Measurements from ENCODE around the gene ABI2.
"Not testable (repeated sequence)": the region's sequence is repeated elsewhere in the genome, so short reads cannot be mapped to it uniquely, and the experiment has no call there.

ABI2 gene

DNA sequence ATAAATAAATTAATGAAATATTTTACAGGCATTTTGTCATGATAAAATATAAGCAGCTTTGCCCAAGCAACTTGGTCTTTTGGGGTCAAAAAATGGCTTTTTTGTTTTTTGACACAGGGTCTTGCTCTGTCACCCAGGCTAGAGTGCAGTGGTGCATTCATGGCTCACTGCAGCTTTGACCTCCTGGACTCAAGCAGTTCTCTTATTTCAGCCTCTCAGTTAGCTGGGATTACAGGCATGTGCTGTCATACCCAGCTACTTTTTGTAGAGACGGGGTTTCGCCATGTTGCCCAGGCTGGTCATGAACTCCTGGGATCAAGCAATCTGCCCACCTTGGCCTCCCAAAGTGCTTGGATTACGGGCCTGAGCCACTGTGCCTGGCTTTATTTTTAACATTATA lies 51.0 kb downstream of the ABI2 start:
- H3K36me3 ChIP-seq (ENCODE audit: control insufficient read depth, insufficient read depth, low read length) = no peaks in the 10 kb centered on the region

DNA sequence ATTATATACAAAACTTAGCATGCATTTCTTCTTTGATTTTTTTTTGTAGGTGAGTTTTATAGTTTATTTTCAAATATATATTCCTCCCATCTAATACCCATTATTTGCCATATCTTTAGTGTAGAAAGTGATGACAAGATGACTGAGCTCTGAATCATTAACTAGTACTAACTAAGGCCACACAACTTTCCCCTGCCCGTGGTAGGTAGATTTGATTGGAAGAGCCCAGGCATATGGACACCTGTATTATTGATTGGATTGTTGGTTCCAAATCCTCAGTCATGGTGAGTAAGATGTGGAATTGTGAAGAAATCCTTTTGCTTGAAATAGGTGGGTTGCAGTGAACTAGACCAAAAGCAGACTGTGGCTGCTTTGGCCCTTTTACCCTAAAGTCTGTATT lies 54.8 kb downstream of the ABI2 start:
- Histone ChIP-seq H3K9me3 (ENCODE audit: control insufficient read depth, low read length) (no peaks in the 10 kb centered on the region), H3K27ac (no peak overlapping the region), H3K4me1 (no peaks in the 10 kb centered on the region), H3K4me2 (ENCODE audit: low read length) (no peak overlapping the region), H3K4me3 (ENCODE audit: low read depth, low read length) (no peak overlapping the region), H3K36me3 (ENCODE audit: control insufficient read depth, insufficient read depth, low read length) (no peaks in the 10 kb centered on the region), H2AFZ (no peak overlapping the region), H3K27me3 (ENCODE audit: control insufficient read depth, insufficient read depth, low read length) (no peaks in the 10 kb centered on the region), H3K79me2 (peaks cover 2% of the 10 kb centered on the region), H3K9ac (no peak overlapping the region)
- TF ChIP-seq, protein P1, sequence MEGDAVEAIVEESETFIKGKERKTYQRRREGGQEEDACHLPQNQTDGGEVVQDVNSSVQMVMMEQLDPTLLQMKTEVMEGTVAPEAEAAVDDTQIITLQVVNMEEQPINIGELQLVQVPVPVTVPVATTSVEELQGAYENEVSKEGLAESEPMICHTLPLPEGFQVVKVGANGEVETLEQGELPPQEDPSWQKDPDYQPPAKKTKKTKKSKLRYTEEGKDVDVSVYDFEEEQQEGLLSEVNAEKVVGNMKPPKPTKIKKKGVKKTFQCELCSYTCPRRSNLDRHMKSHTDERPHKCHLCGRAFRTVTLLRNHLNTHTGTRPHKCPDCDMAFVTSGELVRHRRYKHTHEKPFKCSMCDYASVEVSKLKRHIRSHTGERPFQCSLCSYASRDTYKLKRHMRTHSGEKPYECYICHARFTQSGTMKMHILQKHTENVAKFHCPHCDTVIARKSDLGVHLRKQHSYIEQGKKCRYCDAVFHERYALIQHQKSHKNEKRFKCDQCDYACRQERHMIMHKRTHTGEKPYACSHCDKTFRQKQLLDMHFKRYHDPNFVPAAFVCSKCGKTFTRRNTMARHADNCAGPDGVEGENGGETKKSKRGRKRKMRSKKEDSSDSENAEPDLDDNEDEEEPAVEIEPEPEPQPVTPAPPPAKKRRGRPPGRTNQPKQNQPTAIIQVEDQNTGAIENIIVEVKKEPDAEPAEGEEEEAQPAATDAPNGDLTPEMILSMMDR (IDR thresholded peaks at IDR 0.05) = no peak

More for the DNA sequence above, 51.0 kb downstream of the ABI2 start:
- H3K79me2 ChIP-seq = peaks cover 2% of the 10 kb centered on the region
- no peaks in the 10 kb centered on the region for H3K9me3 ChIP-seq (ENCODE audit: control insufficient read depth, low read length)
- TF ChIP-seq, protein P1 (IDR thresholded peaks at IDR 0.05) = no peak
- no peak overlapping the region for H3K4me2 ChIP-seq (ENCODE audit: low read length)
- no peaks in the 10 kb centered on the region for H3K27me3 ChIP-seq (ENCODE audit: control insufficient read depth, insufficient read depth, low read length)
- no peak overlapping the region for H3K27ac ChIP-seq
- no peak overlapping the region for H2AFZ ChIP-seq
- H3K9ac ChIP-seq = no peak overlapping the region
- no peak overlapping the region for H3K4me3 ChIP-seq (ENCODE audit: low read depth, low read length)
- H3K4me1 ChIP-seq = no peaks in the 10 kb centered on the region

DNA sequence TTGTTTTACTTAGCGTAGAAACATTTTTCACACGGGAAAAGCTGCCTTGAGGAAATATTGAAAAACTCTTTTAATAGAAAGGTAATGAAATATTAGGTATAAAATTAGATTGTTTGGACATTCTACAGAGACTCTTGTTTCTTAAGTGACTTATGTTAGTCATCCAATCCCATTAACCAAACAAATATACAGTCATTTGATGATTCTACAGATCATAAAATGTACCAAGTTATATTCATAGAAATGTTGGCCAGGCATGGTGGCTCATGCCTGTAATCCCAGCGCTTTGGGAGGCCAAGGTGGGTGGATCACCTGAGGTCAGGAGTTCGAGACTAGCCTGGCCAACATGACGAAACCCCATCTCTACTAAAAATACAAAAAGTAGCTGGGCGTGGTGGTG lies 60.0 kb downstream of the ABI2 start:
- H3K27me3 ChIP-seq (ENCODE audit: control insufficient read depth, insufficient read depth, low read length); H3K27ac ChIP-seq; H3K9me3 ChIP-seq (ENCODE audit: control insufficient read depth, low read length); H3K4me3 ChIP-seq (ENCODE audit: low read depth, low read length); H3K4me1 ChIP-seq; H3K79me2 ChIP-seq; H2AFZ ChIP-seq; H3K36me3 ChIP-seq (ENCODE audit: control insufficient read depth, insufficient read depth, low read length); H3K4me2 ChIP-seq (ENCODE audit: low read length); H3K9ac ChIP-seq: not testable (repeated sequence)

DNA sequence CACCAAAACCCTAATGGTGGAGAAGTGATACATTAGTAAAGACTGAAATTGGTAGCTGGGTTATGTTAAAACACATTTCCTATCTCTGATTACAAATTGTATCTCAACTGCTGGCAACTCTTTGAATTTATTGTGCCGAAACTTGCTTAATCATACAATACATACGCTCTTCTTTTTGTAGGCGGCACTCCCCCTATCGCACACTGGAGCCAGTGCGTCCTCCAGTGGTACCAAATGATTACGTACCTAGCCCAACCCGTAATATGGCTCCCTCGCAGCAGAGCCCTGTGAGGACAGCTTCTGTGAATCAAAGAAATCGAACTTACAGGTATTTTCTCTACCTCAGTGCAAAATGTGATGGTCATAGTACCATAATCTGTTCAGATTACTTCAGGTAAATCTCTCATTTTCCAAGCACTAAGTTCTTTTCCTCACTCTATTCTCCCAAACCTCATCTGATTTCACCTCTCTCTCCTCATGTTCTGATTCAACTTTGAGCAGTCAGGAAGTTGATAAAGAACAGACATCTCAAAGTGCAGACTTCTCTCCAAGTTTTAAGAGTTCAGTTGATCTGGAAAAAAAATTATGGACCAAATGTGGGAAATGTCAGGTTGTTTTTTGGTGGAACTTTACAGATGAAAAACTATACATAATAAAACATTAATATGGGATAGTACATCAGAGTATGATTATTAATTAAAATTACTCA lies 66.5 kb downstream of the ABI2 start:
- no peaks in the 10 kb centered on the region for H3K4me1 ChIP-seq
- no peak overlapping the region for H3K4me2 ChIP-seq (ENCODE audit: low read length)
- H3K36me3 ChIP-seq (ENCODE audit: control insufficient read depth, insufficient read depth, low read length) = no peaks in the 10 kb centered on the region
- no peak overlapping the region for H3K9ac ChIP-seq
- no peaks in the 10 kb centered on the region for H3K9me3 ChIP-seq (ENCODE audit: control insufficient read depth, low read length)
- peaks cover 2% of the 10 kb centered on the region for H3K79me2 ChIP-seq
- no peak overlapping the region for H2AFZ ChIP-seq
- no peak overlapping the region for H3K4me3 ChIP-seq (ENCODE audit: low read depth, low read length)
- no peaks in the 10 kb centered on the region for H3K27me3 ChIP-seq (ENCODE audit: control insufficient read depth, insufficient read depth, low read length)
- H3K27ac ChIP-seq = no peak overlapping the region
- TF ChIP-seq, protein P1 (IDR thresholded peaks at IDR 0.05) = no peak

DNA sequence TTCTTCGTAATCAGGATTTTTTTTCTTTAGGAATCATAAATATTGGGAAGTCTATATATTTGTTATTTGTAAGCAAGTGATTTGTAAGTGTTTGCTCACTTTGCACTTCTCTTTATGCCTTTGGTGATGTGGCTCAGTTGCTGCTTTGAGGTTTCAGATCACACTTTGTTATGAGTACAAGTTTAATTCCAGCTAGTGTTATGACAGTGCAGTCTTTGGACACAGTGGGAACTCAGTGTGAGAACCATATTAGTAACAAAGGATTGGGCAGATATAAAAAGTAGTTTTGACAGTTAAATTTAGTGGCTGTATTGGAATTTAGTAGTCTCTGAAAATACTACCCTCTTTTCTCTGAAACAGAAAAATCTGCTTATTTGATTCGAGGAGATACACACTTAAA lies 67.7 kb downstream of the ABI2 start:
- Histone ChIP-seq H3K79me2 (no peaks in the 10 kb centered on the region), H2AFZ (no peak overlapping the region), H3K4me2 (ENCODE audit: low read length) (no peak overlapping the region), H3K27ac (no peak overlapping the region), H3K4me1 (no peaks in the 10 kb centered on the region), H3K4me3 (ENCODE audit: low read depth, low read length) (no peak overlapping the region), H3K36me3 (ENCODE audit: control insufficient read depth, insufficient read depth, low read length) (no peaks in the 10 kb centered on the region), H3K9ac (no peak overlapping the region), H3K9me3 (ENCODE audit: control insufficient read depth, low read length) (no peaks in the 10 kb centered on the region), H3K27me3 (ENCODE audit: control insufficient read depth, insufficient read depth, low read length) (no peaks in the 10 kb centered on the region)
- TF ChIP-seq, protein P1 (IDR thresholded peaks at IDR 0.05) = no peak
